Duodenal mucosa (tissue), 2 donors: ENCODE measurements around the gene CD59.

Experiments
- H3K27ac ChIP-seq: one replicate; pipeline ENCODE4 v1.7.0; 2013; ENCODE audit warnings: low read depth, low read length
- H3K27me3 ChIP-seq, 2 donors: one replicate each; pipeline ENCODE4 v1.7.0; 2013; ENCODE audit warnings: low read length in 2 of 2, control low read depth in 1 of 2; ENCODE audit not compliant: insufficient read depth in 2 of 2, control insufficient read depth in 1 of 2
- H3K36me3 ChIP-seq, 2 donors: one replicate each; pipeline ENCODE4 v1.7.0; 2013; ENCODE audit warnings: low read length in 2 of 2, control low read depth in 1 of 2; ENCODE audit not compliant: insufficient read depth in 2 of 2, control insufficient read depth in 1 of 2
- H3K4me1 ChIP-seq, 2 donors: one replicate each; pipeline ENCODE4 v1.7.0; 2013; ENCODE audit warnings: low read length in 2 of 2, control low read depth in 1 of 2; ENCODE audit not compliant: insufficient read depth in 2 of 2, control insufficient read depth in 1 of 2
- H3K4me3 ChIP-seq, 2 donors: one replicate each; pipeline ENCODE4 v1.7.0; 2013; ENCODE audit warnings: low read length in 2 of 2, low read depth in 1 of 2
- H3K9ac ChIP-seq, 2 donors: one replicate each; pipeline ENCODE4 v1.7.0; 2013; ENCODE audit warnings: low read length in 2 of 2, low read depth in 1 of 2
- H3K9me3 ChIP-seq, 2 donors: one replicate each; pipeline ENCODE4 v1.7.0; 2013; ENCODE audit warnings: low read length in 2 of 2, control low read depth in 1 of 2; ENCODE audit not compliant: control insufficient read depth in 1 of 2

The CD59 gene

DNA sequence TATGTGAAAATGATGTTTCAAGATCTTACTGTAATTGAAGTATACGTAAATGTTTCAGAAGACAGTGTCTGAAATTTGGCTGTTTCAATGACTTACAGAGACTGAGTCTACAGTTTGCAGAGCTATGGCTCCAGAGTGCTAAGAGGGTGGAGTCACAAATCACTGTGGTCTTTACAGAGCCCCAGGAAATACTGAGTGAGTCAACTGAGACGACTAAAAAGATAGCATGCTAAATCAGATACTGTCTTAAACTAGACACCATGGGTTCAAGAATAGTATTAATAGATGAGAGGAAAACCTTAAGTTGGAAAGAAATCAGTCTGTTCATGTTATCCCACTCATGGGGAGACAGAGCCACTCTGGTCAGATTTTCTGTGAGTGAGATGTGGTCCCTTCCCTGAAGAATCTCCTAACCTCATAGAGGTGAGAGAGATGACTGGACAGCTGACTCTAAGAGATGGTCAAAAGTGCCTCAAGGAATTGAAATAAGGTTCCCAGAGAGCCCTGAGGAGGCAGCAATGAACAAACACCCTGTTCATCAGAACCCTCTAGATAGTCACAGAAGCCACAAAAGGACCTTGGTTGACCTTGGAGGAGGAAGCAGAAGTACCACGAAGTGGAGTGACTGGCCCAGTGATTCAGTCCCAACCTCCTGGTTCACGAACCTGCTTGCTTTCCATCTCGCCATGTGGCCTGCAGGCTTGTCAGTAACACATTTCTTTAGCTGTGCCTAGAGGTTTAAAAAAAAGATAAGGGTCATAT, 65.8 kb downstream of the CD59 start:
- Histone ChIP-seq H3K4me3 (no peak overlapping the region), H3K4me1 (no peaks in the 10 kb centered on the region), H3K9ac (no peak overlapping the region), H3K9me3 (no peaks in the 10 kb centered on the region), H3K27me3 (no peaks in the 10 kb centered on the region), H3K36me3 (no peaks in the 10 kb centered on the region), H3K27ac (no peak overlapping the region)

DNA sequence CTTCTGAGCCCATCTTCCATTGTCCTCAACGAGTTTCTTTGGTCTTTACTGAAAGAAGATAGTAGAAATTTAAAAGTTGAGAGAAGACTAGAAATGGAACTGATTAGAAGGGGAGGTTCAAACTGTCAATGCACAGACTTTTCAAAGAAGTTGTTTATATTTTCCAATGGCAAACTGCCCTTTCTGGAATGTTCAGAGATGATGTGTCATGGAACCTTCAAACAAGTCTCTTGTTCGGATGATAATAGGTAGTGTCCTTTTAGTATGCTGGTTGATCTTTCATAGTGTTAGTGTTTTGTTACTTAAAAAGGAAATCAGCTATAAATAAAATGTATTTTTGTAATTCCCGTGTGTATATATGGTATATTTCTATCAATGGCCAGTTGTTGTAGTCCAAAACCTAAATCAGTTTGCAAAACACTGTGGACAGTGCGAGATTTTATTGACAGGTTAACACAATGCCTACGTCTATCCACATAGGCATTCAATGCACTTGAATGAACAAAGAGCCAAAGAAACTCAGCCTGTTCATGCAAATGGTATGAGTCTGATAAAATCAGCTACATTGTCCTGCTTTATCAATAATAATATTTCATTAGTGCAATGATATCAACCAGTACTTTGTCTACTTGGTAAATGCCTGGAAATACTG, 66.5 kb downstream of the CD59 start:
- H3K36me3 ChIP-seq = no peaks in the 10 kb centered on the region
- H3K27me3 ChIP-seq = no peaks in the 10 kb centered on the region
- H3K9me3 ChIP-seq = no peaks in the 10 kb centered on the region
- H3K4me1 ChIP-seq = no peaks in the 10 kb centered on the region
- H3K4me3 ChIP-seq = no peak overlapping the region
- no peak overlapping the region for H3K9ac ChIP-seq
- H3K27ac ChIP-seq = no peak overlapping the region

DNA sequence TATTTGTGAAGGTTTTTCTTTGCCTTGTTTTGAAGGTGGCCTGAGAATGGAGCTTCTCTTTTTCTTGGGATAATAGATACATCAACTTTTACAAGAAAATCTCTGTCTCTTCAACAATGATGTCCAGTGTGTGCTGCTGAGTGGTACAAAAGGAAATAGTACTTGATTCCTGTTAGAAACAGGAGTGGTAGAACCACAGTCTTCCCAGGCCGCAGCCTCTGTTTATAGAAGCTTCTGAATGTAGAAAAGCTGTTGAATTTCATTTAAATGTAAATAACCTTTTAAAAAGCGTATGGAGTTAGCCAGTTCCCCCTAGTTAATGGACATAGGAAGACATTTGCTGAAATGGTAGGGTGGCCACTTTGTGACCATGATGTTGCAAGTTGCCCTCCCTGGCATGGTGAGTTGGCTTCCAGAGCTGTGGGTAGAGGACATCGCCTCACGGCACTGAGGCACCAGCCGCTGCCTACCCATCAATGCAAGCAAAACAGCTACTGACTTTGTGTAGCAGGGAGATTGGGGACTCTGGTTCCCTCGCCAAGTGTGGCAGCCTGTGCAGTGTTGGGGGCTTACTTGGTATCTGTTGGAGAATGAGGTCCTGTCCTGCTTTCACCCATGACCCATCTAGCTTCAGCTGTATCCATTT, 67.1 kb downstream of the CD59 start:
- Histone ChIP-seq H3K9me3 (no peaks in the 10 kb centered on the region), H3K27ac (no peak overlapping the region), H3K4me3 (no peak overlapping the region), H3K36me3 (no peaks in the 10 kb centered on the region), H3K9ac (no peak overlapping the region), H3K4me1 (no peaks in the 10 kb centered on the region), H3K27me3 (no peaks in the 10 kb centered on the region)

DNA sequence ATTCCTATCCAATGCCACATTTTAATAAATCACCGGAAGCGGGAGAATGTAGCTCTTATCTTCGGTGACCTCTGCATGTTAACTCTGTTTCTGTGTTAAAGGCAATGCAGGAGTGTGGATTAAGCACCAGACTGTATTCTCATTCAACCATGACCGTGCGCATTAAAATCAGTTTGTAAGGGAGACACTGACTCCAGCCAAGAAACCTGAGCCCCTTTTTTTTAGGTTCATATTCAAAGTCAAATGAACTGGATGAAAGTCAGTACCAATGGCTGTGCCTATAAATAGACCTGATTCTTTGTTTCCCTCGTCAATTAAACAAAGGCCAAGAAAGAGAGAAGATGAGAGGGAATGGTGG, 67.8 kb downstream of the CD59 start:
- Histone ChIP-seq H3K9me3 (no peaks in the 10 kb centered on the region), H3K27ac (no peak overlapping the region)

DNA sequence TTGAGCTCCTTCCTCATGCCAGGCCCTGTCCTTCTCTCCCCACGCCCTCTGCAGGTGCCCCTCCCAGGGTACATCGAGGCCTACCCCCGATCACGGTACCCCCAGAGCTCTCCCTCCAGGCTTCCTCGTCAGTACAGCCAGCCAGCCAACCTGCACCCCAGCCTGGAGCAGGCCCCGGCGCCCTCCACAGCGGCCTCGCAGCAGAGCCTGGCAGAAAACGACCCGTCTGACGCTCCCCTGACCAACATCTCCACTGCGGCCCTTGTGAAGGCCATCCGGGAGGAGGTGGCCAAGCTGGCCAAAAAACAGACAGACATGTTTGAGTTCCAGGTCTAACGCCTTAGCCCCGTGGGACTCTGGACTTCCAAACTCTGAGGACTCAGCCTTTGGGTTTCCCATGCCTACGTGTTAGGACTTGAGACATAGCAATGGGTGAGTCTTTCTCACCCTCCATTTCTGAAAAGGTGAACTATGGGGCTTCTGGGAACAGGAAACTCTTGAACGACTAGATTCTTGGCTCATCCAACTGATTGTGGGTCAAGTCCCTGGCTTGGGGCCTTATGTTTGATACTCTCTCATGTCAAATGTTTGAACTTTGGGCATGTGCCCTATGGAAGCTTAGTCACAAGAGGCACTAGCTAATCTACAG, 68.3 kb downstream of the CD59 start:
- H3K27ac ChIP-seq = no peak overlapping the region
- no peaks in the 10 kb centered on the region for H3K4me1 ChIP-seq

More for the DNA sequence above, 67.8 kb downstream of the CD59 start:
- Histone ChIP-seq H3K36me3 (no peaks in the 10 kb centered on the region), H3K9ac (no peak overlapping the region), H3K4me1 (no peaks in the 10 kb centered on the region), H3K4me3 (no peak overlapping the region), H3K27me3 (no peaks in the 10 kb centered on the region)

DNA sequence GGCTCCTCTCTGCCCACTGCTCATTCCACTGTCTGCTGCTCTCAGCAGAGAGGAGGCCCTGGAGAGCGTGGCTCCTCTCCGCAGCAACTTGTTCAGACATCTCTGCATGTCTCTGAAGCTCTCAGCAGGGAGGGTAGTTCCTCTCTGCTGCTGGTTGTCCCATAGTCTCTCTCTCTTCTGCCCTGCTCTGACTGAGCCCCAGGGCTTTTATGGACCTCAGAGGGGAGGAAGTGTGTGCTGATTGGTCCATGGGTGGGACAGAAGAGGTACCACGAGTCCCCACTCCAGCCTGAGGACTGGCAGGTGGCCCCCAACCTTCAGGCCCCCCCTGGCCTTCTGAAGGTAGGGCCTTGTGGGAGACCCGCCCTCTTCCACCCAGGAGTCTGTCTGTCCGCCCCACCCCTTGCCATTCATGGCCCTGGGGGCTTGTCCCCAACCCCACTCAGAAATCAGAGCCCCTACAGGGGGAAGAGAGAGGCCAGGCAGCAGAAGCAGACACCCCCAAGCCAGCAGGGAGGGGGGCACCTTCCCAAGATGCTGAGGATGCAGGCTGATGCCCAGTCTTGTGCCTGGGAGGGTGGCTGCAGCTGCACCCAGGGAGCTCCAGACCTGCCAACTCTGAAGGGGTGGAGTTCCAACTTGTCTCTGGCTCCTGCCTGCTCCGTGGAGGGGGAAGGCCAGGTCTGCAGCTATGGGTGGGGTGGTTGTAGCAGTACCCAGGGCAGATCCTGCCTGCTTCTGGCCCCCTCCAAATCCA, 70.7 kb downstream of the CD59 start:
- Histone ChIP-seq H3K4me1 (no peaks in the 10 kb centered on the region), H3K9ac (no peak overlapping the region), H3K27ac (no peak overlapping the region), H3K27me3 (no peaks in the 10 kb centered on the region), H3K9me3 (no peaks in the 10 kb centered on the region), H3K4me3 (no peak overlapping the region), H3K36me3 (no peaks in the 10 kb centered on the region)

More for the DNA sequence above, 68.3 kb downstream of the CD59 start:
- Histone ChIP-seq H3K9ac (no peak overlapping the region), H3K4me3 (no peak overlapping the region), H3K27me3 (no peaks in the 10 kb centered on the region), H3K9me3 (no peaks in the 10 kb centered on the region), H3K36me3 (no peaks in the 10 kb centered on the region)

DNA sequence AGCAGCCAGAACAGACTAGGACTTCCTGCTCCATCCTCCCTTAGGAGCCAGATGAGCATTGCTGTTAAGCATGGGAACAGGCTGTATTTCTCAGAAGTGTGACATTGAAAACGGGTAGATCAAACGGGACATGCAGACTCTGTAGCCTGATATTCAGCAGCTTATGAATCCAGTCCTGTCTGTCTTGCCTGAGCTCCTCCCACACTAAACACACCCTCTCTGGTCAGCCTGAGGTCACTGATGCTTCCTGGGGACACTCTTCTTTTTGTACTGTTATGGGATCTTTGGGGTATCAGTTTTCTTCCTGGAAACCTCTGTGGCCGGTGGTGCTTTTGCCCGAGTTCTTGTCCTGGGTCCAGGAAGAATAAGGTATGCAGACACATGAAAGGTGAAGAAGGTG, 71.4 kb downstream of the CD59 start:
- no peaks in the 10 kb centered on the region for H3K36me3 ChIP-seq
- no peaks in the 10 kb centered on the region for H3K4me1 ChIP-seq
- no peaks in the 10 kb centered on the region for H3K9me3 ChIP-seq
- H3K9ac ChIP-seq = no peak overlapping the region
- no peak overlapping the region for H3K27ac ChIP-seq
- no peaks in the 10 kb centered on the region for H3K27me3 ChIP-seq
- no peak overlapping the region for H3K4me3 ChIP-seq

DNA sequence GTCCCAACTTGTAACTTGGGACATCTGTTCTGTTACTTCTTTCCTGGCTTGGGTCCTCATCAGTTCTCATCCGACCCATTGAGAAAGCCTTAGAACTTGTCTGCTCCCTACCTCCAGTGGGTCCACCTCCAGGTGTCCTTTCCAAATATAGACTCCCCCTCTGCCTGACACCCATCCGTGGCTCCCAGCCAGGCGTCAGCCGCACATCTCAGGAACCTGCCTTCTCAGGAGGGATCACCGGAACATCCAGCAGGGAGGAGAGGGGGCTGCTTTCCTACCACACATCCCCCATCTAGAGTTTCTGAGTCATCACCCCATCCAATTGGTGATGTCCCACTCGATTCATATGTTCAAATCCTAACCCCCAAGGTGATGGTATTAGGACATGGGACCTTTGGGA, 72.1 kb downstream of the CD59 start:
- Histone ChIP-seq H3K27ac (no peak overlapping the region), H3K9me3 (no peaks in the 10 kb centered on the region), H3K9ac (no peak overlapping the region), H3K36me3 (no peaks in the 10 kb centered on the region), H3K4me3 (no peak overlapping the region), H3K27me3 (no peaks in the 10 kb centered on the region), H3K4me1 (no peaks in the 10 kb centered on the region)

DNA sequence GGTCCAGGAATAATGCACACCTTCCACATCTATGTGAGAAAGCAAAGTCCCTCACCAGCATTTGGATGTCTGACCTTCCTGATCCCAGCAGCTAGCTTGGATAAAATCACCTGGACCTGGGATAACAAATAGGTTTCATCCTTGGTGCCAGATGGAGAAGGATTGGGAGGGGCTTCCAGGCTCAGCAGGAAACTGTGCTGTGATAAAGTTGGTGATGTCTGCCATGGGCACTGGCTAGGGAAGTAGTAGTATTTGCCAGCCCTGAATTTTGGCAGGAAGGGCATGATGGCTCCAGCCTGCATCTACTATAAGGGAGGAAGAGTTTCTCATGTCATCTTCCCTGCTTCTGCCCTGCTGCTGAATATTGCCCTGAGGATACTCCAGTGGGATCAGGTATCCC, 73.1 kb downstream of the CD59 start:
- Histone ChIP-seq H3K27me3 (no peaks in the 10 kb centered on the region), H3K4me1 (no peaks in the 10 kb centered on the region), H3K4me3 (no peak overlapping the region), H3K9me3 (no peaks in the 10 kb centered on the region), H3K9ac (no peak overlapping the region), H3K27ac (no peak overlapping the region), H3K36me3 (no peaks in the 10 kb centered on the region)
